OCI-LY7 (cell line): ENCODE data around the gene DCP1B. TPM values are rescaled to one million over a fixed set of nuclear protein-coding genes. Genes with fewer than 3 reads are reported as not detected.

Experiments
- BruUV-seq: library from RNA; stranded (reverse); fragments of 400-500 nt; replicated peaks from 2 replicates; lab custom pipeline; 2021; lab: Mats Ljungman, UMichigan
- CTCF ChIA-PET: fragments of 300-600 bp; sonication (Branson Sonifier 250); formaldehyde crosslinking; loops from one replicate; lab custom pipeline; 2022; ENCODE audit warnings: antibody characterized with exemption; ENCODE audit not compliant: unreplicated experiment; lab: Charles Lee
- POLR2A ChIA-PET: fragments of 300-600 bp; sonication (Branson Sonifier 250); formaldehyde crosslinking; loops from one replicate; lab custom pipeline; 2022; ENCODE audit warnings: antibody characterized with exemption; lab: Charles Lee
- DNase-seq: peaks from one replicate; pipeline ENCODE4 v3.0.0-alpha.2; 2015; ENCODE audit warnings: low spot score
- H2AFZ ChIP-seq: fragments of 200-600 bp; sonication (generic), shearing (Covaris generic); 2 replicates; pipeline ENCODE4 v1.6.1; 2014; ENCODE audit warnings: mild to moderate bottlenecking, antibody characterized with exemption, low read length, moderate library complexity
- H3K27ac ChIP-seq: fragments of 200-600 bp; sonication (generic); 2 replicates; pipeline ENCODE4 v1.5.1; 2014; ENCODE audit warnings: mixed run types, low read depth, mild to moderate bottlenecking, moderate library complexity, low read length, inconsistent platforms; ENCODE audit not compliant: poor library complexity, severe bottlenecking
- H3K36me3 ChIP-seq: fragments of 200-600 bp; sonication (generic); 2 replicates; pipeline ENCODE4 v1.6.1; 2014; ENCODE audit warnings: mild to moderate bottlenecking, antibody characterized with exemption, low read length, moderate library complexity, mixed read lengths; ENCODE audit not compliant: insufficient read depth
- H3K4me1 ChIP-seq: fragments of 200-600 bp; sonication (generic); 2 replicates; pipeline ENCODE4 v1.5.1; 2014; ENCODE audit warnings: mild to moderate bottlenecking, low read length; ENCODE audit not compliant: insufficient read depth, poor library complexity, severe bottlenecking
- H3K4me2 ChIP-seq: fragments of 200-600 bp; sonication (generic); 2 replicates; pipeline ENCODE4 v1.6.1; 2014; ENCODE audit warnings: mild to moderate bottlenecking, low read length
- H3K4me3 ChIP-seq: fragments of 200-600 bp; sonication (generic); 2 replicates; pipeline ENCODE4 v1.5.1; 2014; ENCODE audit warnings: mild to moderate bottlenecking, low read depth, low read length; ENCODE audit not compliant: poor library complexity, severe bottlenecking
- H3K79me2 ChIP-seq: fragments of 200-600 bp; sonication (generic); 2 replicates; pipeline ENCODE4 v1.6.1; 2016; ENCODE audit warnings: low read depth, mild to moderate bottlenecking, low read length, moderate library complexity, mixed read lengths; ENCODE audit not compliant: insufficient read depth
- H3K9me2 ChIP-seq: fragments of 200-600 bp; sonication (generic); 2 replicates; pipeline ENCODE4 v1.6.1; 2016; ENCODE audit warnings: mild to moderate bottlenecking, low read length, mixed read lengths; ENCODE audit not compliant: insufficient read depth
- H3K9me3 ChIP-seq: fragments of 200-600 bp; sonication (generic); 2 replicates; pipeline ENCODE4 v1.6.1; 2014; ENCODE audit warnings: mild to moderate bottlenecking, mixed run types, low read length, mixed read lengths
- H4K20me1 ChIP-seq: fragments of 200-600 bp; sonication (generic); 2 replicates; pipeline ENCODE4 v1.6.1; 2014; ENCODE audit warnings: mild to moderate bottlenecking, antibody characterized with exemption, low read length, moderate library complexity, mixed read lengths; ENCODE audit not compliant: insufficient read depth
- CTCF ChIP-seq: fragments of 200-600 bp; sonication (generic); conservative IDR thresholded peaks from 2 replicates; pipeline ENCODE4 v1.5.1; 2014; ENCODE audit warnings: mild to moderate bottlenecking, antibody characterized with exemption, low read length, moderate library complexity, mixed read lengths
- EZH2phosphoT487 ChIP-seq: fragments of 200-600 bp; sonication (generic); IDR thresholded peaks from 2 replicates; pipeline ENCODE4 v1.6.1; 2018; ENCODE audit warnings: low read depth, borderline replicate concordance, mild to moderate bottlenecking, mixed run types, antibody characterized with exemption, low read length, moderate library complexity, mixed read lengths
- intact Hi-C: fragments of 100-400 bp; cut with micrococcal nuclease; formaldehyde crosslinking; loops from one replicate; pipeline ENCODE4 v1.10.0; 2022; ENCODE audit not compliant: unreplicated experiment
- total RNA-seq, 2 experiments: library from RNA; depleted of rRNA in 1 of 2; stranded (reverse); fragments of >200 nt in 1 of 2; shearing (Covaris generic) in 1 of 2; gene quantifications; 2 replicates each; pipeline ENCODE4 v1.2.3, GENCODE V29; 2014 to 2022

The DCP1B gene
- total RNA-seq, 2 experiments from 2014 or later: 14.2 to 15.5 TPM

GRCh38 chr12:1972260-1972659 is 32.0 kb downstream of the DCP1B start:
- no peaks in the 10 kb centered on the region for H3K79me2 ChIP-seq
- H3K9me2 ChIP-seq: no peaks in the 10 kb centered on the region
- H3K36me3 ChIP-seq: no peaks in the 10 kb centered on the region
- no peak for DNase-seq
- CTCF ChIA-PET: no interaction called here
- H3K4me1 ChIP-seq: no peaks in the 10 kb centered on the region
- H3K4me3 ChIP-seq: no peak overlapping the region
- H3K4me2 ChIP-seq: no peak overlapping the region
- no TSS peak for BruUV-seq
- 0 out of 2 replicates have a peak, but pooled peaks cover 4% of the 10 kb centered on the region for H4K20me1 ChIP-seq
- no peaks in the 10 kb centered on the region for H3K9me3 ChIP-seq
- no peak overlapping the region for H3K27ac ChIP-seq
- POLR2A ChIA-PET: interaction anchor here (0.6 kb wide), 1 partner anchor 43 kb away, joined by 5 read pairs; no protein-coding TSS in a partner anchor
- intact Hi-C loops: no loop called here
- H2AFZ ChIP-seq: no peak overlapping the region
- TF ChIP-seq EZH2phosphoT487: no peak
- no peak for TF ChIP-seq CTCF

GRCh38 chr12:1970331-1970900 is 33.8 kb downstream of the DCP1B start:
- H3K9me3 ChIP-seq: no peaks in the 10 kb centered on the region
- CTCF ChIA-PET: no interaction called here
- POLR2A ChIA-PET: no interaction called here
- no peak overlapping the region for H3K4me2 ChIP-seq
- H3K79me2 ChIP-seq: no peaks in the 10 kb centered on the region
- DNase-seq: no peak
- H4K20me1 ChIP-seq: 0 out of 2 replicates have a peak, but pooled peaks cover 4% of the 10 kb centered on the region
- no peak overlapping the region for H2AFZ ChIP-seq
- no TSS peak for BruUV-seq
- no peaks in the 10 kb centered on the region for H3K9me2 ChIP-seq
- no peaks in the 10 kb centered on the region for H3K4me1 ChIP-seq
- intact Hi-C loops: no loop called here
- no peak overlapping the region for H3K4me3 ChIP-seq
- no peaks in the 10 kb centered on the region for H3K36me3 ChIP-seq
- H3K27ac ChIP-seq: no peak overlapping the region
- TF ChIP-seq EZH2phosphoT487: no peak
- no peak for TF ChIP-seq CTCF

GRCh38 chr12:1966561-1967226 is 37.6 kb downstream of the DCP1B start:
- no TSS peak for BruUV-seq
- Histone ChIP-seq H3K79me2 (no peaks in the 10 kb centered on the region), H4K20me1 (no peaks in the 10 kb centered on the region), H3K27ac (no peak overlapping the region), H3K4me1 (no peaks in the 10 kb centered on the region), H3K9me2 (no peaks in the 10 kb centered on the region), H3K4me3 (no peak overlapping the region), H3K9me3 (no peaks in the 10 kb centered on the region), H3K4me2 (no peak overlapping the region), H2AFZ (no peak overlapping the region), H3K36me3 (peaks cover 25% of the 10 kb centered on the region)
- ChIA-PET CTCF (interaction anchor here (1.1 kb wide), 1 partner anchor 27 kb away, joined by 3 read pairs; no protein-coding TSS in a partner anchor), POLR2A (interaction anchor here (0.7 to 1.1 kb wide), 2 partner anchors 19 to 54 kb away, joined by 3 read pairs; no protein-coding TSS in a partner anchor)
- DNase-seq: no peak
- TF ChIP-seq CTCF (no peak), EZH2phosphoT487 (no peak)
- intact Hi-C loops: loop anchor here (5.0 kb wide), 1 partner anchor 436 kb away; no protein-coding TSS in a partner anchor
